HG03045 (cell line): ENCODE data around the gene PARD6B.
A peak's percentile ranks its signal among the peaks of the same experiment; 100 is the strongest.
"Not testable (repeated sequence)": the region's sequence is repeated elsewhere in the genome, so short reads cannot be mapped to it uniquely, and the experiment has no call there.

Source experiments
- ATAC-seq: cut with Tn5 transposase; IDR thresholded peaks from one replicate; pipeline ENCODE4 v1.9.1; 2021; ENCODE audit warnings: mild to moderate bottlenecking, moderate library complexity; ENCODE audit not compliant: unreplicated experiment

Gene PARD6B

GRCh38 chr20:50731055-50731929 is at the start of gene PARD6B:
TSS of gene PARD6B (plus strand) at chr20:50731580. CDS start at chr20:50731787, 207 bp downstream.
- ATAC-seq: peak; percentile 87

DNA sequence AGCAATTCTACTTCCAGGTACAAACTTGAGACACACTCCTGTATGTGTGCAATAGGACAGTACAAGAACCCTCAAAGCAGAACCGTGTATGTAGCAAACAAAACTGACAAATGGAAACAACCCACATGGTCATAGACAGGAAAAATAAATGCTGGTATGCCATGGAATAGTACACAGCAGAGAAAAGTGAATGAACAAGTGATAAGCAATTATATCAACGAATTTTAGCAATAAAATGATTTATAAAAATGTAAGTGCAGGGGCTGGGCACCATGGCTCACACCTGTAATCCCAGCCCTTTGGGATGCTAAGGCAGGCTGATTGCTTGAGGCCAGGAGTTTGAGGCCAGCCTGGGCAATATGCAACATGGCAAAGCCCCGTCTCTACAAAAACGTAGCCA is 49.3 kb upstream of the PARD6B start:
- no peak for ATAC-seq

- ATAC-seq: no peak
Observed at GRCh38 chr20:50682947-50683530, 48.3 kb upstream of the PARD6B start.

DNA sequence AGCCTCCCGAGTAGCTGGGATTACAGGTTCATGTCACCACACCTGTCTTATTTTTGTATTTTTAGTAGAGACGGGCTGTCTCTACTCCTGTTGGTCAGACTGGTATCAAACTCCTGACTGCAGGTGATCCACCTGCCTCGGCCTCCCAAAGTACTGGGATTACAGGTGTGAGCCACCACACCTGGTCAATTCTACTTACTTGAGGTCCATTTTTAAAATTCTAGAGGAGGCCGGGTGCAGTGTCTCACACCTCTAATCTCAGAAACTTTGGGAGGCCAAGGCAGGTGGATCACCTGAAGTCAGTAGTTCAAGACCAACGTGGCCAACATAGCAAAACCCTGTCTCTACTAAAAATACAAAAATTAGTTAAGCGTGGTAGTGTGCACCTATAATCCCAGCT is 47.8 kb upstream of the PARD6B start:
- ATAC-seq: no peak

DNA sequence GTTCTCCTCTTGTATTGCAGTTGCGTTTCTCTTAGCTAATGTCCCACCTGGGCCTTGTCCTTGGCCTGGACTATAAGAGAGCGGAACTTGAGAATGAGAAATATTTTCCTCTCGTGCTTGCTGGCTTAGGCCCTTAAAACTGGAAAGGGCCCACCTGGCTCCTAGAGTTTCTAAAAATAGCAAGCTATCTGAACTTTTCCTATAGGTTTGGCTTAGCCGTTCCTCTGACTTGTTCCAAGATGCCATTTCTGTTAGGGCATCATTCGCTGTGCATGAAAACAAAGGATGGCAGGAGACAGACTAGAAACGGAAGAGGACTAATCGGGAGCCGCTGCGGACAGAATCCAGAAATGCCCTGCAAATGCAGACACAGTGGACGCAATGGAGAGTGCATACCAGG is 44.6 kb upstream of the PARD6B start:
- ATAC-seq: no peak

DNA sequence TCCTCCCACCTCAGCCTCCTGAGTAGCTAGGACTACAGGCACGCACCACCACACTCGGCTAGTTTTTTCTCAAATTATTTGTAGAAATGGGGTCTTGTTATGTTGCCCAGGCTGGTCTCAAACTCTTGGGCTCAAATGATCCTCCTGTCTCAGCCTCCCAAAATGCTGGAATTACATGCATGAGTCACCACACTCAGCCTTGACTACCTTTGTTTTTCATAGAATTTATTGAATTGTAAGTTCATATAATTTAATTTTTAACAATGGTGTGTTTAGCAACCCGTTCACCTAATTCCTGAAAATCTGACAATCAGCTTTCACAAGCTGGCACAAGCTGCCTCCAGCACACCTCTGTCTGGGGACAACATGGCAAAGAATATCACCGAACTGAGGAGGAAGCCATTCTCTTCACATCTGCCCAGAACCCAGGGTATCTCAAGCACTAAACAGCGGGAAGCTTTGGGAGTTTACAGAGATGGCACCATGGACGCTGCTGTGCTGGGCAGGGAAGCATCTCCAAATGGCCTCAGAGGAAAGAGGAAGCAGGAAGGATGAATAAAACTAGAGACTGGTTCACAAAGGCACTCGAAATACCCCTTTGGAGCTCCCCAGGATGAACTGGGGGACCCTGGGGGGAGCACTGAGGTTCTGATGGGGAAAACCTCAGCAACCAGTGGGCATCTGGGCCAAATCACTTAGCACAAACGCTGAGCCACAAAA is 43.0 kb upstream of the PARD6B start:
- ATAC-seq: no peak

GRCh38 chr20:50689864-50690649 is 41.3 kb upstream of the PARD6B start:
- no peak for ATAC-seq

- ATAC-seq: no peak
Observed at GRCh38 chr20:50690650-50691572, 40.5 kb upstream of the PARD6B start, which contains the start of gene RIPOR3. TSS of gene RIPOR3 (minus strand) at chr20:50691542. CDS start at chr20:50691128, 414 bp downstream.

DNA sequence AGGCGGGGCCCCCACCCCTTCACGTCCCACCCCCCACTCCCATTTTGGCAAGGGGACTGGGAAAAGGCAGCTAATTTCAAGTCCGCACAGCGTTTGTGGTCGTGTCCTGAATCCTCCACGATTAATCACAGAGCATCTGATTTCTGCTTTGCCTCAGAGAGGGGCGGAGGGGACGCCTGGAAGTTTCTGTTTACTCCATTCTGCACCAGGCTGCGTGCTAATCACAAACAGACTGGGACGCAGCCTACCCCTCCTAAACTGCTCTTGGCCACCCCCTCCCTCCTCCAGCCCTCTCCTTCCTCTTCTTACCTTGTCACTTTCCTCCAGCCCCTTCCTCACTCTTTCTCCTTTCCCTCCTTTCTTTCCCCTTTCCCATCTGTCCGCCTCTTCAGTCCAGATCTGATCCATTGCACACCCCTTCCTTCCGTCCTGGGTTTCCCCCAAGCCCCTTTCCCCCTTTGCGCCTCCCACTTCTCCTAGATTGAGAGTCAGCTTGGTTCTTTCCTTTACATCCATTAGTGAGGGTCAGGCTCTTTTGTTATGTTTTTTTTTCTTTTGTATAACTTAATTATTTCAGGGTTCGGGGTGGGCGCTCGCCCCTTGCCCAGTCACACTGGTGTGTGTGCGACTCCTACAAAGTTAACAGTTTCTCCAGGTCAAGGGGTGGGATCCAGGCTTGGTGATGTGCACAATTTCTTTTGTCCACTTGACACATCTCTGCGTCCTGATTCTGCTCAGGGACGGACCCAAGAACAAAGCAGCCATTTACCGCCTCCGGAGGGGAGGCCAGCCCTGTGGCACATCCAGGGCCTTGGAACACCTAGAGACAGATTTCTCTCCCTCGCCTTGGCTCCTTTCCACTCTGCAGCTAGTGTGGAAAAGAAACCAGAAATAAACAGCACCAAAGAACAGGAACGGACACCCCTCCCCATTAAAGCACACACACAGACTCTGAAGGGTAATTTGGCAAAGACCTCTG is 39.5 kb upstream of the PARD6B start:
- no peak for ATAC-seq

GRCh38 chr20:50692552-50692933 is 38.8 kb upstream of the PARD6B start:
- ATAC-seq: no peak

DNA sequence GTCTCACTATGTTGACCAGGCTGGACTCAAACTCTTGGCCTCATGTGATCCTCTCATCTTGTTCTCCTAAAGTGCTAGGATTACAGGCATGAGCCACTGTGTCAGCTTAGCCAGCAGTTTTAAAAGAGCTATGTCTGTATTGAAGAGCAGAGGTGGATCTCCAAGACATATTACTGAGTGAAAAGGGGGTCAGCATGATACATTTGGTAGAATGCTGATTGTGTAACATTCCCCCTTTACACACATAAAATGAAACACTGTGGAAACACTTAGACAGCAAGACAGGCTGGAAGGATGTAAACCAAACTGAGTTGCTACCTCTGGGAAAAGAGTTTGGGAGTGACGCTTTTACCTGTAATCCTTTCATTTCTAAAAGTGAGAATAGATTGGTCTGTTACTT is 38.4 kb upstream of the PARD6B start:
- no peak for ATAC-seq

DNA sequence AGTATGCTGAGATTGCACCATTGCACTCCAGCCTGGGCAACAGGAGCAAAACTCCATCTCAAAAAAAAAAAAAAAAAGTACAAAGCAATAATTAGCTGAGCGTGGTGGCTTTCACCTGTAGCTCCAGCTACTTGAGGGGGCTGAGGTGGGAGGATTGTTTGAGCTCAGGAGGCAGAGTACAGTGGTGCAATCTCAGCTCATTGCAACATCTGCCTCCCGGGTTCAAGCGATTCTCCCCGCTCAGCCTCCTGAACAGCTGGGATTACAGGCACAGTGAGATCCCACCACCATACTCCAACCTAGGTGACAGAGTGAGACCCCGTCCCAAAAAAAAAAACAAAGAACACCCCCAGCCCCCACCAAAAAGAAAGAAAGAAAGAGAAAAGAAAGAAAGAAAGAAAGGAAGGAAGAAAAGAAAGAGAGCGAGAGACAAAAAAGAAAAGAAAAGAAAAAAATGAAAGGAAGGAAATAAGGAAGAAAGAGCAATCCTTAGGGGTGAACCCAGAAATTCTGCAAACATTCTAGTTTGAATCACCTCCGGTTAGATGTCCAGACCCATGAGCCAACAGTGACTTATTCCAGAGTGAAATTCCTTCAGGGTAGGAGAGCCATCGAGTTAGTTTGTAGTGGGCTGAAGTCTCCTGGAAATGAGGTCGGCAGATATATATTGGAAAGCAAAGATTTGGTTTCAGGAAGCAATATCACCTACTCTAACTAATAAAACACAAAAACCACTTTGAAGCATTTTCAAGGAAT is 36.8 kb upstream of the PARD6B start:
- no peak for ATAC-seq

- no peak for ATAC-seq
Observed at GRCh38 chr20:50695135-50695872, 36.1 kb upstream of the PARD6B start.

DNA sequence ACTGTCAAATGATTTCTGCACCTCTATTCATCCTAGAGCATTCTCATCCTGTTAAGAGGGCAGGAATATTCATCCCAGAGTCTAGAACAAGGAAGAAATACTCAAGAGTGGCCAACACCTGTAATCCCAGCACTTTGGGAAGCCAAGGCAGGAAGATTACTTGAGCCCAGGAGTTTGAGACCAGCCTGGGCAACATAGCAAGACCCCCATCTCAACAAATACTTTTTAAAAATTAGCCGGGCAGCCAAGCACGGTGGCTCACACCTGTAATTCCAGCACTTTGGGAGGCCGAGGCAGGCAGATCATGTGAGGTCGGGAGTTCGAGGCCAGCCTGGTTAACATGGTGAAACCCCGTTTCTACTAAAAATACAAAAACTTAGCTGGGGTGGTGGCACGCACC is 33.1 kb upstream of the PARD6B start:
- not testable (repeated sequence) for ATAC-seq

DNA sequence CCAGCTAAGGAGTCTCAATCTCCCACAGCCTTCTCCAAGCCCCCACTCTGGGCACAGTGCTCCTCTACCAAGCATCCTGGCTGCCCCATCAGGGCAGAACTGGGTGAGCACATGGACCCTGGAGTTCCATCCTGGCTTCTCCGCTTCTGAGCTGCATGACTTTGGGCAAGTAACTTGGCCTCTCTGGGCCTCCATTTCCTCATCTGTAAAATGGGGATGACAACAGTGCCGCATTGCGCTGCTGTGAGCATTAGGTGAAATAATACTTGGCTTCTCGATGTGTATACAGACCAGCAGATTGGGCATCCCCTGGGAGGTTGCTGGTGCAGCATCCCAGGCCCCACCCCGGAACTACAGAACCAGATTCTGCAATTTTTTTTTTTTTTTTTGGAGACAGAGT is 31.7 kb upstream of the PARD6B start:
- no peak for ATAC-seq

- no peak for ATAC-seq
Observed at GRCh38 chr20:50701041-50701963, 30.1 kb upstream of the PARD6B start.
